Esophagus muscularis mucosa (tissue), 4 donors: ENCODE data around the gene UNC50. TPM values are rescaled to one million over a fixed set of nuclear protein-coding genes. Genes with fewer than 3 reads are reported as not detected.

Source experiments
- DNase-seq: peaks from one replicate; pipeline ENCODE4 v3.0.0-alpha.2; 2017; ENCODE audit errors: extremely low spot score
- H3K27ac ChIP-seq, 4 donors: fragments of 200-600 bp; sonication (generic); replicated peaks in 1 of 4; 1 replicate in 3 of 4; 2 replicates in 1 of 4; pipeline ENCODE4 v1.5.1; 2016 to 2019; ENCODE audit warnings: mild to moderate bottlenecking in 1 of 4
- H3K27me3 ChIP-seq, 4 donors: fragments of 200-600 bp; sonication (generic); one replicate each; pipeline versions ENCODE4 v1.5.1 to v1.6.0; 2016 to 2019
- H3K36me3 ChIP-seq, 4 donors: fragments of 200-600 bp; sonication (generic); one replicate each; pipeline ENCODE4 v1.5.1; 2016 to 2019
- H3K4me1 ChIP-seq, 4 donors: fragments of 200-600 bp; sonication (generic); one replicate each; pipeline ENCODE4 v1.5.1; 2016 to 2019
- H3K4me3 ChIP-seq, 4 donors: fragments of 200-600 bp; sonication (generic); 1 replicate in 2 of 4; 2 replicates in 2 of 4; pipeline ENCODE4 v1.5.1; 2016 to 2019; ENCODE audit warnings: mild to moderate bottlenecking in 4 of 4, moderate library complexity in 1 of 4
- H3K9me3 ChIP-seq, 4 donors: fragments of 200-600 bp; sonication (generic); 1 replicate in 3 of 4; 2 replicates in 1 of 4; pipeline ENCODE4 v1.5.1; 2016 to 2019
- EP300 ChIP-seq: sonication (generic); formaldehyde crosslinking; IDR thresholded peaks from one replicate; pipeline ENCODE4 v1.6.1; 2017; ENCODE audit warnings: antibody characterized with exemption
- POLR2A ChIP-seq: fragments of 450-650 bp; IDR thresholded peaks from one replicate; pipeline ENCODE4 v1.6.1; 2017; ENCODE audit warnings: antibody characterized with exemption, moderate library complexity, mild to moderate bottlenecking, low read depth
- POLR2AphosphoS5 ChIP-seq, 2 donors: sonication (generic); formaldehyde crosslinking; IDR thresholded peaks; one replicate each; pipeline ENCODE4 v1.6.1; 2017; ENCODE audit warnings: antibody characterized with exemption in 2 of 2
- WGBS: methylation state at CpG from one replicate; pipeline ENCODE4 v1.1.5; 2018; 5-methylcytosine and 5-hydroxymethylcytosine counted together
- intact Hi-C: fragments of 100-400 bp; cut with DNase I; formaldehyde crosslinking; loops from one replicate; pipeline ENCODE4 v1.15.1; 2023
- total RNA-seq, 4 donors: library from RNA; depleted of rRNA; stranded (reverse); fragments of >200 nt; gene quantifications; one replicate each; pipeline versions ENCODE4 v1.1.0 to v1.2.1, GENCODE V29; 2016
- TF ChIP-seq, protein P1 (sequence below), 3 experiments: fragments of 200-600 bp in 2 of 3; fragments of 450-650 bp in 1 of 3; sonication (generic) in 2 of 3; IDR thresholded peaks; one replicate each; pipeline ENCODE4 v1.5.1; 2017 to 2019; ENCODE audit warnings: antibody characterized with exemption in 3 of 3, mild to moderate bottlenecking in 2 of 3, moderate library complexity in 1 of 3

Gene UNC50
- total RNA-seq, 4 donors from 2014 or later = 34.0 to 51.4 (median 40.7) TPM

DNA sequence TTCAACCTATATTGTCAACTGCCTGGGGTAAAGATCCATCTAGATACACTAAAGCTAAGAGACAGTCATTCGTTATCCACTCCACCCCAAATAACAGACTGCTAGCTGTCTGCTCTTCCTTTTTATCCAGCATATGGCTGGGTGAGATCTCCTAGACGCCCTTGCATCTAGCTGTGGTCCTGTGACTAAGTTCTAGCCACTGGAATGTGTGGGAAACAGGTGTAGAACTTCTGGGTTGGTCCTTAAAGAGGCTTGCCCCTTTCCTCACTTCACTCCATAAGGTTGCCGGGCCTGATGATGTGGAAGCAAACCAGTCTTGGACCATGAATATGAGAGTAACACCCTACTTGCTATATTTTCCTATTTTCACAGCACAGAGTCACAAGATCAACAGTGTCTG, 3.3 kb upstream of the UNC50 start:
- H3K4me3 ChIP-seq = no peak overlapping the region
- H3K36me3 ChIP-seq = peaks cover 4 to 39% (median 33%) of the 10 kb centered on the region in 4 donors
- DNase-seq = peak; percentile 87
- H3K4me1 ChIP-seq = peaks cover 30 to 46% (median 38%) of the 10 kb centered on the region in 4 donors
- WGBS = 77% methylated on average over 3 of the region's 3 CpGs
- peaks cover 0 to 4% (median 0%) of the 10 kb centered on the region in 4 donors for H3K27me3 ChIP-seq
- intact Hi-C loops = loop anchor here (10.0 kb wide), 1 partner anchor 160 kb away; the partner anchor contains the start of gene INPP4A
- no peaks in the 10 kb centered on the region for H3K9me3 ChIP-seq
- TF ChIP-seq POLR2A (no peak), POLR2AphosphoS5 (IDR thresholded peaks at IDR 0.05) (no peak), EP300 (no peak)
- TF ChIP-seq, protein P1, sequence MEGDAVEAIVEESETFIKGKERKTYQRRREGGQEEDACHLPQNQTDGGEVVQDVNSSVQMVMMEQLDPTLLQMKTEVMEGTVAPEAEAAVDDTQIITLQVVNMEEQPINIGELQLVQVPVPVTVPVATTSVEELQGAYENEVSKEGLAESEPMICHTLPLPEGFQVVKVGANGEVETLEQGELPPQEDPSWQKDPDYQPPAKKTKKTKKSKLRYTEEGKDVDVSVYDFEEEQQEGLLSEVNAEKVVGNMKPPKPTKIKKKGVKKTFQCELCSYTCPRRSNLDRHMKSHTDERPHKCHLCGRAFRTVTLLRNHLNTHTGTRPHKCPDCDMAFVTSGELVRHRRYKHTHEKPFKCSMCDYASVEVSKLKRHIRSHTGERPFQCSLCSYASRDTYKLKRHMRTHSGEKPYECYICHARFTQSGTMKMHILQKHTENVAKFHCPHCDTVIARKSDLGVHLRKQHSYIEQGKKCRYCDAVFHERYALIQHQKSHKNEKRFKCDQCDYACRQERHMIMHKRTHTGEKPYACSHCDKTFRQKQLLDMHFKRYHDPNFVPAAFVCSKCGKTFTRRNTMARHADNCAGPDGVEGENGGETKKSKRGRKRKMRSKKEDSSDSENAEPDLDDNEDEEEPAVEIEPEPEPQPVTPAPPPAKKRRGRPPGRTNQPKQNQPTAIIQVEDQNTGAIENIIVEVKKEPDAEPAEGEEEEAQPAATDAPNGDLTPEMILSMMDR (IDR thresholded peaks at IDR 0.05) = no peak
- H3K27ac ChIP-seq = no peak overlapping the region

DNA sequence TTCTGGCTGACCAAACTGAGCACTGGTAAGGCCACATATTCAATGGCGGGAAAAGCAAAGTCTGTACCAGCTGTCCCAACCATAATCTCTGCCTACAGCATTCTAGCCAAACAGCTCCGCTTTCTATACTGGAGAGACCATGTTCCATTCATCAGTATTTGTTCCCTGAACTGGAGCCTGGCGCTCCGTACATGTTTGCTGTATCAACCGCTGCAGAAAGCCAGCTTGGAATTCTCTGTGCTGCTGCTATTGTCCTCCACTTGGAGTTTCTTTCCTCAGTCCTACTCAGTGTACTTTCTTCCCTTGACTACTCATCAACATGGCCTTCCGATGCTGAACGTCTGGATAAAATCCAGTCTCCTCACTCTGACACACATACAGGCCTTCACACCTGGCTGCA, 2.0 kb upstream of the UNC50 start:
- H3K4me3 ChIP-seq = no peak overlapping the region
- peaks cover 6 to 38% (median 27%) of the 10 kb centered on the region in 4 donors for H3K36me3 ChIP-seq
- WGBS = 79% methylated on average over 7 of the region's 7 CpGs
- TF ChIP-seq POLR2A = no peak
- TF ChIP-seq, protein P1 (IDR thresholded peaks at IDR 0.05) = no peak
- TF ChIP-seq EP300 = no peak
- no peak for TF ChIP-seq POLR2AphosphoS5 (IDR thresholded peaks at IDR 0.05)
- H3K27me3 ChIP-seq = peaks cover 0 to 4% (median 0%) of the 10 kb centered on the region in 4 donors
- H3K4me1 ChIP-seq = peaks cover 44 to 59% (median 51%) of the 10 kb centered on the region in 4 donors
- no peak overlapping the region for H3K27ac ChIP-seq
- intact Hi-C loops = loop anchor here (10.0 kb wide), 1 partner anchor 162 kb away; the partner anchor contains the start of gene INPP4A
- H3K9me3 ChIP-seq = no peaks in the 10 kb centered on the region
- no peak for DNase-seq

DNA sequence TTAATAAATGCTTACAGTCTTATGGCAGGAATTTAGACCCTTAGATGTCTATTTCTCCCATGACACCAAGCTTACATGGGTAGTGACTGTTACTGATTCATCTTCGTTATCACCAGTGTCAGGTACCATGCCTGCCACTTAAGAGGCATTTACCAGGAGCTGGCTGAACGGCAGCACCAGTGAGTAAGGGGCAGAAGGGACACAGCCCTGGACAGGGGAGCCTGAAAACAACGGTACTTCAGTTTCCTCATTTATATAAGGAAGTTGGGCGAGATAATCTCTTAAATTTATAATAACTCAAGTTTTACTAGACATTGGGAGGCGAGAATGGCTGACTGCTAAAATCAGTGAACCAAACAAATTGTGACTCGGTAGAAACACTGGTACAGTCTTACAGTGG, 1.3 kb upstream of the UNC50 start:
- intact Hi-C loops = loop anchor here (10.0 kb wide), 1 partner anchor 162 kb away; the partner anchor contains the start of gene INPP4A
- Histone ChIP-seq H3K4me1 (peaks cover 47 to 65% (median 57%) of the 10 kb centered on the region in 4 donors), H3K4me3 (peak overlapping the region; percentile 72 to 98 (median 94)), H3K36me3 (peaks cover 5 to 38% (median 26%) of the 10 kb centered on the region in 4 donors), H3K27ac (peak overlapping the region in 2 of 4 donors; percentile 96 to 98), H3K27me3 (peaks cover 0 to 4% (median 0%) of the 10 kb centered on the region in 4 donors), H3K9me3 (no peaks in the 10 kb centered on the region)
- TF ChIP-seq POLR2A = no peak
- TF ChIP-seq POLR2AphosphoS5 (IDR thresholded peaks at IDR 0.05) = no peak
- TF ChIP-seq, protein P1 (IDR thresholded peaks at IDR 0.05) = no peak
- TF ChIP-seq EP300 = no peak
- WGBS = 56% methylated on average over 6 of the region's 6 CpGs
- DNase-seq = no peak

DNA sequence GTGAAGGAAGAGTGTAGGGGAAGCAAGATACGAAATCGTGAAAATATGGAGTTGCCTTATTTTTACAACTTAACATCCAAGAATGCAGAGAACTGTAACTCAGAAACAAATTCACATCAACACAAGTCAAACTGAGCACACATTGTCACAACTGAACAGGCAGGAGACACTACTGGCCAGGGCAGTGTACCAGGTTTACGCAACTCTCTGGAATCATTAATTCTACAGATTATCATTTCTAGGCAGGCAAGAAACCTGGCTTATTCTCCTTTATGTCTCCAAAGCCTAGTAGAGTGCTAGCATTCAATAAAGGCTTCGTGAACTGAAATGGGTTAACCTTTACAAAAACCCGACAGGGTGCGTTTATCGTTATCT, 661 bp upstream of the UNC50 start:
- TF ChIP-seq, protein P1 (IDR thresholded peaks at IDR 0.05) = no peak
- TF ChIP-seq POLR2A = no peak
- no peak for TF ChIP-seq POLR2AphosphoS5 (IDR thresholded peaks at IDR 0.05)
- no peak for TF ChIP-seq EP300
- DNase-seq = no peak
- Histone ChIP-seq H3K9me3 (no peaks in the 10 kb centered on the region), H3K4me1 (peaks cover 47 to 71% (median 60%) of the 10 kb centered on the region in 4 donors), H3K4me3 (peak overlapping the region; percentile 72 to 98 (median 94)), H3K27me3 (peaks cover 0 to 4% (median 0%) of the 10 kb centered on the region in 4 donors), H3K36me3 (peaks cover 10 to 38% (median 27%) of the 10 kb centered on the region in 4 donors), H3K27ac (peak overlapping the region; percentile 96 to 98 (median 98))
- 12% methylated on average over 7 of the region's 7 CpGs for WGBS
- intact Hi-C loops = loop anchor here (10.0 kb wide), 1 partner anchor 163 kb away; the partner anchor contains the start of gene INPP4A
